ENCODE measurements around the gene UGGT1.
A peak's percentile ranks its signal among the peaks of the same experiment; 100 is the strongest.

The UGGT1 gene

GRCh38 chr2:128090945-128091725 lies at the start of gene UGGT1:
UGGT1 (plus strand) TSS chr2:128091200; CDS start chr2:128091358, 158 bp downstream.
- DNase-seq (ENCODE audit: low read depth): peak; percentile 97

GRCh38 chr2:128041561-128041960 lies 49.4 kb upstream of the UGGT1 start:
- no peak for DNase-seq (ENCODE audit: low read depth)

- no peak for DNase-seq (ENCODE audit: low read depth)
Observed at GRCh38 chr2:128043041-128043440, 48.0 kb upstream of the UGGT1 start.

- DNase-seq (ENCODE audit: low read depth): no peak
Observed at GRCh38 chr2:128053331-128053730, 37.7 kb upstream of the UGGT1 start.

- no peak for DNase-seq (ENCODE audit: low read depth)
Observed at GRCh38 chr2:128054104-128054885, 36.7 kb upstream of the UGGT1 start.

GRCh38 chr2:128057334-128057733 lies 33.7 kb upstream of the UGGT1 start:
- DNase-seq (ENCODE audit: low read depth): no peak

GRCh38 chr2:128058114-128058513 lies 32.9 kb upstream of the UGGT1 start:
- DNase-seq (ENCODE audit: low read depth): no peak

GRCh38 chr2:128062571-128062970 lies 28.4 kb upstream of the UGGT1 start:
- DNase-seq (ENCODE audit: low read depth): no peak

- no peak for DNase-seq (ENCODE audit: low read depth)
Observed at GRCh38 chr2:128064353-128064752, 26.6 kb upstream of the UGGT1 start.

- DNase-seq (ENCODE audit: low read depth): peak; percentile 71
Observed at GRCh38 chr2:128069769-128070168, 21.2 kb upstream of the UGGT1 start.

GRCh38 chr2:128073278-128073677 lies 17.7 kb upstream of the UGGT1 start:
- DNase-seq (ENCODE audit: low read depth): no peak

GRCh38 chr2:128076461-128077106 lies 14.4 kb upstream of the UGGT1 start:
- no peak for DNase-seq (ENCODE audit: low read depth)

- DNase-seq (ENCODE audit: low read depth): no peak
Observed at GRCh38 chr2:128084757-128085156, 6.2 kb upstream of the UGGT1 start.

GRCh38 chr2:128086244-128086643 lies 4.8 kb upstream of the UGGT1 start:
- no peak for DNase-seq (ENCODE audit: low read depth)

- DNase-seq (ENCODE audit: low read depth): no peak
Observed at GRCh38 chr2:128090575-128090944, 440 bp upstream of the UGGT1 start.

- no peak for DNase-seq (ENCODE audit: low read depth)
Observed at GRCh38 chr2:128091726-128092080, 703 bp downstream of the UGGT1 start.

- no peak for DNase-seq (ENCODE audit: low read depth)
Observed at GRCh38 chr2:128092656-128093055, 1.7 kb downstream of the UGGT1 start.

GRCh38 chr2:128093762-128094161 lies 2.8 kb downstream of the UGGT1 start:
- no peak for DNase-seq (ENCODE audit: low read depth)

- no peak for DNase-seq (ENCODE audit: low read depth)
Observed at GRCh38 chr2:128095201-128095600, 4.2 kb downstream of the UGGT1 start.

GRCh38 chr2:128103407-128103806 lies 12.4 kb downstream of the UGGT1 start:
- no peak for DNase-seq (ENCODE audit: low read depth)

- no peak for DNase-seq (ENCODE audit: low read depth)
Observed at GRCh38 chr2:128105072-128105471, 14.1 kb downstream of the UGGT1 start.

- no peak for DNase-seq (ENCODE audit: low read depth)
Observed at GRCh38 chr2:128108166-128108565, 17.2 kb downstream of the UGGT1 start.

- no peak for DNase-seq (ENCODE audit: low read depth)
Observed at GRCh38 chr2:128109243-128109642, 18.2 kb downstream of the UGGT1 start.
